RPMI7951 (cell line): ENCODE results near the gene STK38L. TPM values are rescaled to one million over a fixed set of nuclear protein-coding genes. Genes with fewer than 3 reads are reported as not detected.

Source experiments
- DNase-seq: peaks from one replicate; pipeline ENCODE4 v3.0.0-alpha.2; 2012; ENCODE audit warnings: low read depth
- total RNA-seq: library from RNA; depleted of rRNA; stranded (reverse); fragments of >200 nt; shearing (Covaris generic); gene quantifications from 2 replicates; pipeline ENCODE4 v1.2.3, GENCODE V29; 2014; rRNA removed

STK38L gene
- total RNA-seq, 1 experiment from 2014 or later, result 14.7 TPM

DNA sequence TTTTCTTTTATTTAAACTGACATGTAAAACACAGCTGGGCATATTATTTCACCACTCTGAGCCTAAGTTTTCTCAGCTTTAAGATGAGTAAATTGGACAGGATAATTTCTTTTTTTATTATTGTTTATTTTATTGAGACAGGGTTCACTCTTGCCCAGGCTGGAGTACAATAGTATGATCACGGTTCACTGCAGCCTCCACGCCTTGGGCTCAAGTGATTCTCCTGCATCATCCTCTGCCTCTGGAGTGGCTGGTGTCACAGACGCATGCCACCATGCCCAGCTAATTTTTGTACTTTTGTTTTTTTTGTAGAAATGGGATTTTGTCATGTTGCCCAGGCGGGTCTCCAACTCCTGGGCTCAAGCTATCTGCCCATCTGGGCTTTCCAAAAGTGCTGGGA, 101.3 kb downstream of the STK38L start:
- DNase-seq, result no peak

DNA sequence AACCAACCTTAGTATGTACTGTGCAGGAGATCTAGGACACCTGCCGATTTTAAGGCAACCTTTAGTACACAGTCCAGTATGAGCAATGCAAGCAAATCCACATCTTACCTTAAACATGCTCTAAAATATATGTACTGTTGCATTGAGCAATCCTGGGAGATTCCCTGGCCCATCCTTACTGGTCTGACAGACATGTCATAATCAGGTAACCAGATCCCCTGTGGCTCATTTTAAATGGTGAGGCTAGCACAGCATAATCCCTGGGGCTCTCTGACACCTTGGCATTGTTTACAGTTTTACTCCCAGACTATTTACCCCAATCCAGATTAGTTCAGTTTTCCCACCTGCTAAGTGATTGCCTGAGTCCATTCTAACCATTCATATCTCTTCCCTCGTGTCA, 103.7 kb downstream of the STK38L start:
- no peak for DNase-seq

DNA sequence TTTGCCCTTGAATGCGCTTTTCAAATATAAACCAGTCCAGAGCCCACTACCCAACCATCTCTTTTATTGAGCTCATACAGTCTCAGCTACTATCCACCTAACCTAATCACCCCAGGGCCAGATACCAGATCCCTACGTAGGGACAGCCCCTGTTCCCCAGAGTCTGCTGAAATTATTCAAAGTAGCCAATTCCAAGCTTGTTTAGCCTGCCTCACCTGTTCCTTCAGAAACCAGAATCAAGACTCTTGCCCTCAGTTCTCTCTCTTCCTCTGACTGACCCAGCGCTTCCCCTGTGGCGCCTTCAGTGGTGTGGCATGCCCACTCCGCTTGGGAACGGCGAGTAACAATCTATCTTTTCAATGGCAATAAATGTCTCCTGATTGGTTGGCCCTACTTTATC, 107.4 kb downstream of the STK38L start:
- no peak for DNase-seq

DNA sequence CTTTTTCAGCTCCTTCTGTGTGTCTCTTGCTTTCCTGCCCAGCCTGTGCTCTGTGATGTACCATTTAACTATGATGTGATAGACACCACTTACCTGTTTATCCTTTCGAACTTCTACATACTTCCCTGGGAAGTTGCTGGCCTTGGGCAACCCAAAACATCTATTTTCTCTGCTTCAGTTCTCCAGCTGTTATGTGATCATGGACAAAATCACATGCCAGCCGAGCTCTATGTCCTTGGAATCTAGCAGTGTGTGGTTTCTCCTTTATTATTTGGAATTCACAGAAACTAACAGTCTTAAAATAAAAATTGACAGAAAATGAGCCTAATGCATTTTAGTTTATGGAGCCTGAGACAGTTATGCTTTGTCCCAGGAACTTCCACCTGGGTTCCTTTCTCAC, 111.4 kb downstream of the STK38L start:
- no peak for DNase-seq

DNA sequence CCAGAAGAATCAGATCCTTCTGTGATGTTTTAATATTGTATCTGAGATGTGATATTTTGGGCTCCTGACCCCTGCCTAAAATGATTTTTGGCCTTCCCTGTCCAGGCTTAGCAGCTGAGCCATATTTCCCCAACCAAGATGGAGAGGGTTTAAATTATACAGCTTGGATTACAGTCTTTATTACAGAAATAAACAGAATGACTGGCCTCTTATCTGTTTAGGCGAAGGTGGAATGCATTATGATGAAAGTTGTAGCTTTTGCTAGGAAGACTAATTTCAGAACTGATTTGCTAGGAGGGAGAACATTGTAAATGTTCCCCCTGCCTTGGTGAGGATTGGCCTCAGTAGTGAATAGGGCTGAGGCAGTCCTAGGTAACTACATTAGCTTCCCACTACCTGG, 111.9 kb downstream of the STK38L start:
- DNase-seq, result no peak

DNA sequence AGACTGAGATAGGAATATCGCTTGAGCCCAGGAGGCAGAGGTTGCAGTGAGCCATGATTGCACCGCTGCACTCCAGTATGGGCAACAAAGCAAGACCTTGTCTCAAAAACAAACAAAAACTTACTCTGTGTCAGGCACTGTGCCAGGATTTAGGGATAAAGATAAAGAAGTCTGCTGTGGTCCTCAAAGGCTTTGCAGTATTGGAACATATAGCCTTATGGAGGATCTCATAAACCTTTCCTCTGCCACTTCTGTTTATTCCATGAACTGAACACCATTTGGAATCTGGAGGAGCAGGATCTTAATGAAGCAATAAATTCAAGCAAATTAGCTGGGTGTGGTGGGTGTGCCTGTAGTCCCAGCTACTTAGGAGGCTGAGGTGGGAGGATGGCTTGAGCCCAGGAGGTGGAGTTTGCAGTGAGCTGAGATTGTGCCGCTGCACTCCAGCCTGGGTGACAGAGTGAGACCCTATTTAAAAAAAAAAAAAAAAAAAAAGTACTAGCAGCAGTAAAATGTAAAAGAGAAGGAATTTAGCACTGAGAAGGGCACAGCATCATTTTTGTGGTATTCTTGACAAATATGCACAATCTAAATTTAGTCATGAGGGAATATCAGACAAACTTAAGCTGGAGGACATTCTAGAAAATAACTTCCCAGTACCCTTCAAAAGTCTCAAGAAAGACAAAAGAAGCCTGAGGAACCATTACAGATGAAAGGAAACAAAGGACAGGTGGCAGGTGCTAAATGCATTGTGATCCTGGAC, 115.7 kb downstream of the STK38L start:
- DNase-seq, result no peak

DNA sequence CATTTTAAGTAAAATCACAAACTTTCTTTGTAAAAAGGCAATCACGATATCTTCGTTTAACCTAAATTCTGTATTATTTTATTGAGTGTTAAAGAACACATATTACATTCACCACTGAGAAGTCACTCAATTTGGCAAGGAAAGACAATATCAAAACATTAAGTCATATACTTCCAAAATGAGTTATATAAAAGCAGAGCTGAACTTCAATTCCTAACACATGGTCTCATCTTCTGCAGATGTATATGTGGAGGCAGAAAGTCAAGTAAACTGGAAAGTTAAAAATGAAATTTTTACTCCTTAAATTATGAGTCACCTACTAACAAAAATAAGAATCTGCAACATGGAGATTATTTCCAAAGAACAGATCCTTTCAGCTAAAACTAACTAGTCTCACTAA, 117.3 kb downstream of the STK38L start:
- no peak for DNase-seq

DNA sequence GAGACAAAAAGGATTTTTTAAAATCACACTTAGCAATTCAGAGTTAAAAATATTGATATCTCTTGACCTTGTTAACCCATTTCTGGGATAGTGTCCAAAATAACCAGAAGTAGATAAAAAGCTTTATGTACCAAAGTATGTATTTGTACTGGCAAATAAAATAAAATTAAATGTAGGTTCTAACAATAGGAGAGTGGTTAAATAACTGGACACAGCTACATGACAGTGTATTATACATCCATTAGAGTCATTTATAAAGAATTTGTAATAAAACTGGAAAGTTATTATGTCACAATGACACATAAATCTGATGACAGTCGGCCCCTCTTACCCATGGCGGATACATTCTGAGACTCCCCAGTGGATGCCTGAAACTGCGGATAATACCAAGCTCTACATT, 122.5 kb downstream of the STK38L start:
- DNase-seq, result no peak

DNA sequence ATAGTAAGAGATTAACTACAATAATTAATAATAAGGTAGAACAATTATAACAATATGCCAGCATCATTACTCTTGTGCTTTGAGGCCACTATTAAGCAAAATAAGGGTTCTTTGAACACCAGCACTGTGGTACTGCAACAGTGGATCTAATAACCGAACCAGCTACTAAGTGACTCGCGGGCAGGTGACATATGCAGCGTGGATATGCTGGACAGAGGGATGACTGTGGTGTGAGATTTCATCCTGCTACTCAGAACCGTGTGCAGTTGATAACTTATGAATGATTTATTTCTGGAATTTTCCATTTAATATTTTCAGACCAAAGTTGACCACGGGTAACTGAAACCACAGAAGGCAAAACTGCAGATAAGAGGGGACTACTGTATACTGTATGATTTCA, 123.0 kb downstream of the STK38L start:
- DNase-seq, result no peak

Other genes with a start within 250 kb of the STK38L start
- 49.5 and 63.4 TPM in 2 replicates for gene TM7SF3, start 229.9 kb upstream of the STK38L start, total RNA-seq
- gene MED21, start 221.7 kb upstream of the STK38L start, total RNA-seq, result 74.0 and 93.2 TPM in 2 replicates
- not detected in 2 replicates for gene C12orf71, start 161.7 kb upstream of the STK38L start, total RNA-seq
- gene BMAL2, start 88.5 kb downstream of the STK38L start, total RNA-seq, result 26.1 and 30.2 TPM in 2 replicates
- gene SMCO2, start 202.4 kb downstream of the STK38L start, total RNA-seq, result not detected in 2 replicates